DND-41 (cell line): ENCODE data around the gene TSPEAR.

Source experiments
- ATAC-seq: fragments of 200-7000 bp; cut with Tn5 transposase; 3 replicates; pipeline ENCODE4 v1.9.1; 2021; ENCODE audit warnings: low read depth; ENCODE audit not compliant: insufficient read depth
- DNase-seq: peaks from one replicate; pipeline ENCODE4 v3.0.0-alpha.2; 2020
- H2AFZ ChIP-seq: 2 replicates; pipeline ENCODE4 v1.6.0; 2012; ENCODE audit warnings: low read depth, low read length
- H3K27ac ChIP-seq: 2 replicates; pipeline ENCODE4 v1.5.1; 2012; ENCODE audit warnings: low read length, inconsistent platforms
- H3K27me3 ChIP-seq: fragments of 200-600 bp; sonication (generic); 2 replicates; pipeline ENCODE4 v1.6.0; 2012; ENCODE audit warnings: low read length, mild to moderate bottlenecking, inconsistent platforms; ENCODE audit not compliant: insufficient read depth, poor library complexity
- H3K36me3 ChIP-seq: 2 replicates; pipeline ENCODE4 v1.5.1; 2012; ENCODE audit warnings: low read length, inconsistent platforms; ENCODE audit not compliant: insufficient read depth
- H3K4me1 ChIP-seq: 2 replicates; pipeline ENCODE4 v1.5.1; 2012; ENCODE audit warnings: mild to moderate bottlenecking, low read length; ENCODE audit not compliant: insufficient read depth
- H3K4me2 ChIP-seq: 2 replicates; pipeline ENCODE4 v1.6.0; 2012; ENCODE audit warnings: mild to moderate bottlenecking, moderate library complexity, low read length, inconsistent platforms; ENCODE audit not compliant: insufficient read depth
- H3K4me3 ChIP-seq, 2 experiments: fragments of 200-600 bp in 1 of 2; shearing (Covaris generic) in 1 of 2; 2 replicates each; pipeline ENCODE4 v1.5.1; 2012 to 2016; ENCODE audit warnings: inconsistent platforms in 2 of 2, low read length in 2 of 2, mild to moderate bottlenecking in 2 of 2, low read depth in 1 of 2, moderate library complexity in 1 of 2
- H3K79me2 ChIP-seq: 2 replicates; pipeline ENCODE4 v1.6.0; 2012; ENCODE audit warnings: low read length, inconsistent platforms; ENCODE audit not compliant: insufficient read depth
- H3K9ac ChIP-seq: 2 replicates; pipeline ENCODE4 v1.6.0; 2012; ENCODE audit warnings: low read depth, mild to moderate bottlenecking, inconsistent platforms, low read length, moderate library complexity
- H3K9me3 ChIP-seq: 2 replicates; pipeline ENCODE4 v1.5.1; 2012; ENCODE audit warnings: low read length, moderate library complexity, mild to moderate bottlenecking, inconsistent platforms; ENCODE audit not compliant: insufficient read depth, severe bottlenecking
- H4K20me1 ChIP-seq: 2 replicates; pipeline ENCODE4 v1.6.0; 2012; ENCODE audit warnings: low read length; ENCODE audit not compliant: insufficient read depth
- EZH2 ChIP-seq: IDR thresholded peaks from 3 replicates; pipeline ENCODE4 v1.6.1; 2012; ENCODE audit warnings: borderline replicate concordance, low read depth, mild to moderate bottlenecking, moderate library complexity, low read length, inconsistent platforms; ENCODE audit not compliant: severe bottlenecking
- TF ChIP-seq, protein P1 (sequence below): IDR thresholded peaks from 2 replicates; pipeline ENCODE4 v1.5.1; 2012; ENCODE audit warnings: borderline replicate concordance, low read length, moderate library complexity, mild to moderate bottlenecking; ENCODE audit not compliant: poor library complexity, severe bottlenecking; ENCODE audit errors: extremely low read depth

The TSPEAR gene

DNA sequence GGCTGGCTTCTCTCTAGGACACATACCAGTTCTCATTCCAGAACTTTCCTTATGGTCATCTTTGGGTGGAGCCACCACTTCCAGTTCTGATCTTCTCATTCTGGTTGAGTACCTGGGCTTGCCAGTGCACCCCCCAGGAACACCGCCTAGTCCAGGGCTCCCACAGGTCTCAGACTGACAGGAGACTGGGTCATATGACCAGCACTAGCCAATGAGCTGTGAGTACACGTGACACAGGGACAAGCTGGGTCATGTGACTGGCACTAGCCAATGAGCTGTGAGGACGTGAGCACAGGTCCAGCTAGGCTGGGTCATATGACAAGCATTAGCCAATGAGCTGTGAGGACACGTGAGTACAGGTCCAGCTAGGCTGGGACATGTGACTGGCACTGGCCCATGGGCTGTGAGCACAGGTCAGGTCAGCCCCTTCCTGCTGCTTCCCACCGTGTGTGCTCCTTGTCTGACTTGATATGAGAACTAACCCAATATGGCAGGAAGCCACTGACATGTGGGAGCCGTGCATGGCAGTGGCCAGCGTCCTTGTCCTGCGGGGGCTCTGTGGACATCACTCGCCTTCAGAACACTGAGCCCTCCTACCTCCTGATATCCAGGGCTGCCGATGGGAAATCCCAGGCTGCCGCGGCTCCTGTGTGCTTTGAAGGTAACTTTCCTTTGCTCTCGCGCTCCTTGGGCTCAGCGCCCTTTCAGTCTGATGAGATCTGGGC lies 194.0 kb downstream of the TSPEAR start:
- Histone ChIP-seq H3K4me2 (no peak overlapping the region), H3K36me3 (no peaks in the 10 kb centered on the region), H3K4me1 (no peaks in the 10 kb centered on the region), H3K79me2 (no peaks in the 10 kb centered on the region), H3K9me3 (no peaks in the 10 kb centered on the region), H3K27ac (no peak overlapping the region), H3K27me3 (no peaks in the 10 kb centered on the region), H3K9ac (no peak overlapping the region), H3K4me3 (no peak overlapping the region), H2AFZ (no peak overlapping the region), H4K20me1 (no peaks in the 10 kb centered on the region)
- ATAC-seq = peak; percentile 27; the same call in 2 of the 3 replicates
- DNase-seq = peak; percentile 16
- TF ChIP-seq, protein P1, sequence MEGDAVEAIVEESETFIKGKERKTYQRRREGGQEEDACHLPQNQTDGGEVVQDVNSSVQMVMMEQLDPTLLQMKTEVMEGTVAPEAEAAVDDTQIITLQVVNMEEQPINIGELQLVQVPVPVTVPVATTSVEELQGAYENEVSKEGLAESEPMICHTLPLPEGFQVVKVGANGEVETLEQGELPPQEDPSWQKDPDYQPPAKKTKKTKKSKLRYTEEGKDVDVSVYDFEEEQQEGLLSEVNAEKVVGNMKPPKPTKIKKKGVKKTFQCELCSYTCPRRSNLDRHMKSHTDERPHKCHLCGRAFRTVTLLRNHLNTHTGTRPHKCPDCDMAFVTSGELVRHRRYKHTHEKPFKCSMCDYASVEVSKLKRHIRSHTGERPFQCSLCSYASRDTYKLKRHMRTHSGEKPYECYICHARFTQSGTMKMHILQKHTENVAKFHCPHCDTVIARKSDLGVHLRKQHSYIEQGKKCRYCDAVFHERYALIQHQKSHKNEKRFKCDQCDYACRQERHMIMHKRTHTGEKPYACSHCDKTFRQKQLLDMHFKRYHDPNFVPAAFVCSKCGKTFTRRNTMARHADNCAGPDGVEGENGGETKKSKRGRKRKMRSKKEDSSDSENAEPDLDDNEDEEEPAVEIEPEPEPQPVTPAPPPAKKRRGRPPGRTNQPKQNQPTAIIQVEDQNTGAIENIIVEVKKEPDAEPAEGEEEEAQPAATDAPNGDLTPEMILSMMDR = no peak
- TF ChIP-seq EZH2 = no peak

DNA sequence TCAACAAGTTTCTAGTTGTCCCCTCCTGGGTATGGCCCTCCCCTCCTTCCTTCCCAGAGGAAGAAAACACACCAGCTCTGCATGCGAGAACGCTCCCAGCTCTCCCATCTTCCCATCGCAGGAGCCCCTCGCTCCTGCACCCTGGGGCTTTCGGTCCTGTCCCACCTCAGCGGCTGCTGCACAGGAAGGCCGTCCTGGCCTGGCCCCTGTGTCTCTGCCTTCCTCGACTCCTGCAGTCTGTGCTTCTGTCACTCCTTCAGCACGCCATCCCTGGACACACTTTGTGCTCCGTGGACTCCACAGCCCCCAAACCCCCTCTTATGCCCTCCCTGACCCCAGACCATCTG lies 194.6 kb downstream of the TSPEAR start:
- no peak for TF ChIP-seq EZH2
- TF ChIP-seq, protein P1 = no peak
- Histone ChIP-seq H3K4me3 (no peak overlapping the region), H3K79me2 (no peaks in the 10 kb centered on the region), H3K36me3 (no peaks in the 10 kb centered on the region), H3K9ac (no peak overlapping the region), H2AFZ (no peak overlapping the region), H3K27ac (no peak overlapping the region), H3K9me3 (no peaks in the 10 kb centered on the region), H3K27me3 (no peaks in the 10 kb centered on the region), H3K4me2 (no peak overlapping the region), H3K4me1 (no peaks in the 10 kb centered on the region), H4K20me1 (no peaks in the 10 kb centered on the region)
- no peak for DNase-seq
- ATAC-seq = no peak

GRCh38 chr21:44516342-44516741 lies 195.0 kb downstream of the TSPEAR start:
- no peaks in the 10 kb centered on the region for H3K27me3 ChIP-seq
- no peaks in the 10 kb centered on the region for H3K79me2 ChIP-seq
- ATAC-seq (no peak), DNase-seq (no peak)
- H3K9me3 ChIP-seq = no peaks in the 10 kb centered on the region
- H2AFZ ChIP-seq = no peak overlapping the region
- TF ChIP-seq, protein P1 = no peak
- TF ChIP-seq EZH2 = no peak
- H3K36me3 ChIP-seq = no peaks in the 10 kb centered on the region
- no peak overlapping the region for H3K4me3 ChIP-seq
- no peak overlapping the region for H3K27ac ChIP-seq
- H3K4me1 ChIP-seq = no peaks in the 10 kb centered on the region
- H3K4me2 ChIP-seq = no peak overlapping the region
- no peak overlapping the region for H3K9ac ChIP-seq
- H4K20me1 ChIP-seq = no peaks in the 10 kb centered on the region
